NCI-H460 (cell line): ENCODE results near the gene AP3D1. TPM values are rescaled to one million over a fixed set of nuclear protein-coding genes. Genes with fewer than 3 reads are reported as not detected.
"Not testable (repeated sequence)": the region's sequence is repeated elsewhere in the genome, so short reads cannot be mapped to it uniquely, and the experiment has no call there.

ENCODE experiments used
- DNase-seq: peaks from one replicate; pipeline ENCODE4 v3.0.0-alpha.2; 2016; ENCODE audit warnings: low read depth; ENCODE audit errors: extremely low read depth
- polyA plus RNA-seq: library from polyadenylated mRNA; depleted of rRNA; stranded (reverse); fragments of >200 nt; gene quantifications from 2 replicates; pipeline ENCODE4 v1.2.3, GENCODE V29; 2014; cell fraction: nucleus; rRNA removed
- total RNA-seq: library from RNA; depleted of rRNA; stranded (reverse); fragments of >200 nt; shearing (Covaris generic); gene quantifications from 2 replicates; pipeline ENCODE4 v1.2.3, GENCODE V29; 2014; rRNA removed

Gene AP3D1
- total RNA-seq, result 67.6 and 83.8 TPM in 2 replicates
- polyA plus RNA-seq, result 72.6 and 92.1 TPM in 2 replicates

DNA sequence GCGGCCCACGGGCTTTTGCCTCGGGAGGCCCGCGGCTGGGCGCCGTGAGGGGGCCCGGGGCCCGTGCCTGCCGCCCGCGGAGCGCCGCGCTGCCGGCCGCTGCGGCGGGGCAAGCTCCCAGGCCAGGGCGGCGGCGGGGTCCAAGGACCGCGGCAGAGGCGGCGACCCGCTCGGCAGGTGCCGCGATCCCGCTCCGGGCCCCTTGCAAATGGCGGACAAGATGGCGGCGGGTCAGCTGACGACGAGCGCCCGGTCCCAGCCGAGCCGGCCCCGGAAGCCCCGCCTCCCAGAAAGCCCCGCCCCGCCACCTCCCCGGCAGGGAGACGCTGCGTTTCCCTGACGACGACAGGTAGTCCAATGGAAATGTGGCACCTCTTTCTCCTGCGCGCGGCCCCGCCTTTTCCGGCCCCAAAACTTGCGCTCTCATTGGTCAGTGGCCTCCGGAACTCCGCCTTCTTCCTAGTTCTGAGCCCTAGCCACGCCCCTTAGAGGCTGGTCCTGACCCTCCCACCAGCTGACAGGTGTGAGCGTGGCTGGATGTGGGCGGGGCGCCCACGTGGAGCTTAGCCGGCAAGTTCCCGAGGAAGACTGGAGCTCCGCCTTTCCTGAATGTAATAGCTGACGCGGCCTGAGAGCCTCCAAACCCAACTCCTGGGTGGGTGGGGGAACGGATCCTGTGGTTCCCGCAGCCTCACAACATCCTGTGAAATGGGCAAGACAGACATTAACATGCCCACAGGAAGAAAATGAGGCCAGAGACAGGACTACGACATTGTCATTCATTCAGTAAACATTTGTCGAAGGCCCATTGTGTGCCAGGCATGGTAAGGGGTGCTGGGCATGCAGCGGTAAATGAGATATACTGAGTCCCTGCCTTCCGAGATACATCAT, at the start of gene AP3D1:
AP3D1 (minus strand) TSS at position 228 of the 891 bp plus-strand sequence. CDS start 232 bp downstream, outside the sequence.
- peak; percentile 99 for DNase-seq

GRCh38 chr19:2200624-2201294, 49.4 kb upstream of the AP3D1 start:
- not testable (repeated sequence) for DNase-seq

- no peak for DNase-seq
Observed at GRCh38 chr19:2199861-2200623, 48.7 kb upstream of the AP3D1 start.

DNA sequence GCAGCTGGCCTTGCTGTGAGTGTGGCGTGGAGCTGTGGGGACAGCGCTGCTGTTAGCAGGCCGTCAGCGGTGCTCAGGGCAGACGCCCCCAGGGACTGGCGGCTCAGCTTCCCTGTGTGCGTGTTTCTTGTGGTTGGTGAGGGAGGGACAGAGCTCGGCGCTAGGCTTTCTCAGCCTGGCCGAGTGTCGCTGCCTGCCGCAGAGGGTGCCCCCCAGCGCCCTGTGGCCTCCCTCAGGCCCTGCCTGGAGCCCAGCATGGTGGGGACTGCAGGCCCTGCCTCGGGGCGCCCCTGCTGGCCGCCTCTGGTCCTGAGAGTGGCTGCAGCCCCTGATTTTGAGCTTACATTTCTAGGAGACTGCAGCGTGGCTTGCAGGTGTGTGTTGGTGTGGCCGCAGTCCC, 47.8 kb upstream of the AP3D1 start:
- no peak for DNase-seq

DNA sequence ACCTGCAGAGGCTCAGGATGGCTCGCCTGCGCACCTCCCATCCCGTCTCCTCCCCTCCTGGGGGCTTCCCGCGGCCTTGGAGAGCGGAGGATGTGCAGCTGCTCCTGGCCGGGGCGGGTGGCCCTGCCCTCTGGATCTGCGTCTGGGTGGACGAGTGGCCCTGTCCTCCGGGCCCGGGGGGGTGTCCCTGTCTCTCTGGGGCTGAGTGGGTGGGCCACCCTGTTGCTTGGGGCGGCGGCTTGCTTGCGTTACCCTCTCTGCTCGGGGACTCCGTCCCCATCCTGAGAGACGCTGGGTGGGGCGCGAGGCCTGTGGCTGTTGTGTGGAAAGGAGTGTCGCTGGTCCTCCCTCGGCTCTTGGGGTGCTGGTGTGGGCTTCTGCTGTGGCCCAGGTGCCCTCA, 47.0 kb upstream of the AP3D1 start:
- no peak for DNase-seq

DNA sequence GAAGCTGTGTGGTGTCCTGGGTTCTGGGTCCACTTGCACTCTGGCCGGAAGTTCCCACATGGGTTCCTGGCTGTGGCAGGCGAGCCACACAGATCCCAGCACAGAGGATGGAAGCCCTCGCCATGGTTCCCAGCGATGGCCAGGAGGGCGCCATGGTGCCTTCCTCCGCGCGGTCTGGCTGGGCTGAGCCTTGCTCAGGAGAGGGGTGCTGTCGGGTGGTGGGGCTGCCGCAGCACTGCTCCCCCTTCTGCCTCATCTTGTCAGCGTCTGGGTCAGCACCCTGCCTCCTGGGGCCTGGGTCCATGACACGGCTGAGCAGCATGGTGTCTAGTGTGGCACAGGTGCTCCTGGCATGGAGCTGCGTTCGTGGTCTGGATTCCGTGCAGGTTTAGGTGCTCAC, 45.9 kb upstream of the AP3D1 start:
- DNase-seq, result no peak

DNA sequence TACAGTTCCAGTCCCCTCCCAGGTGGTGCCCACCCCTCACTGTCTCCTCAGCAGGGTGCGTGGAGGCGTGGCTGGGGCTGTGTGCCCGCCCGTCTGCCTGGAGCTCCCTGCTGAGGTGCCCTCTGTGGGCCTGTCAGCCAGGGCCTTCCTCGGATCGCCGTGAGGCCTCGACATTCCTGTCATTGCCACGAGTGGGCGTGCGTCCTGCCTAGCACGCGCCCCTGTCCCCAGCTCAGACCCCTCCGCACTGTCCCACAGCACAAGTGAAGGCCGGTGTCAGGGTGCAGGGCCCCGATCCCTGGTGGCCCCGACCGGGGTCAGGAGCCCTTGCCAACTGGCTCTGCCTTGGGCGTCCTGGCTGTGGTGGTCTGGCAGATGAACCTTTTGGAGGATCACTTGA, 44.5 kb upstream of the AP3D1 start:
- no peak for DNase-seq

- no peak for DNase-seq
Observed at GRCh38 chr19:2195361-2195760, 44.0 kb upstream of the AP3D1 start.

DNA sequence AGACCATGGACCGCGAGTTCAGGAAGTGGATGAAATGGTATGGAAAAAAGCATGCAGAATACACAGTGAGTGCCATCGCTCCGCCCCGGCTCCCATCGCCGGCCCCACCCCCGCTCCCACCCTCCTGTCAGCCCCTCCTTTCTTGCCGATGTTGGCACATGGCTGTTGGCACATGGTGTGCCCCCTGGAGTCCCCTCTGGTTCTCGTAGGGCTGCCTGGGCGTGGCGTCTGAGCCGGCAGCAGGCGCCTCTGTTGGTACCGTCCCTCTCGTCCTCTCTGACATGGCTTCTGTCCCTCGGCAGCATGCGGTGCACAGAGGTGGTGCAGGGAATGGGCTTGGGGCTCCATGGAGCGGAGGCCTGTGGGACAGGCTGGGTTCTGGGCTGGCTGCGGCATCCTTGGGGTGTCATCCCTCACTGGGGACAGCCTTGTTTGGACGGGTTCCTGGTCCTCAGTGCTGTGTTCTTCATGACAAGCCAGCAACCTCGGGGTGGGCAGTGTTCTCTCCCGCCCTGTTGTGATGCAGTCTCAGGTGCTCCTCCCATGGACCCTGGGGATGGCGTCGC, 43.2 kb upstream of the AP3D1 start:
- DNase-seq, result no peak

DNA sequence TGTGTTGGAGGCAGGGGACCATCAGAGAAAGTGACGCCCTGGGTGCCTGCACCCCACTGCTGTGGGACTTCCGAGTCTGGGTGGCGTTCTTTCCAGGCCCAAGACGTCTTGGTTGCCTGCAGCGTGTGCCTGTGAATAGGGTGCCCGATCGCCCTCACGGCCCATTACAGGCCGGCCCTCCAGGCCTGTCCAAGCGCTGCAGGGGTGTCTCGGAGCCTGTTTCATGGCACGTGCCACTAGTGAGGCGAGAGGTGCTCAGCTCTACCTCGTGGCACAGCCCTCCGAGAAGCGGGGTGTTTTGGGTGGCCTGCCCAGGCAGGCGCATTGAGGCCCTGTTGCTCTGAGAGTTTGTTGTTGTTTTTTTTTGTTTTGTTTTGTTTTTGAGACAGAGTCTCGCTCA, 42.4 kb upstream of the AP3D1 start:
- no peak for DNase-seq

- DNase-seq, result no peak
Observed at GRCh38 chr19:2192862-2193261, 41.5 kb upstream of the AP3D1 start.

GRCh38 chr19:2191456-2192310, 40.3 kb upstream of the AP3D1 start:
- no peak for DNase-seq

GRCh38 chr19:2190848-2191455, 39.6 kb upstream of the AP3D1 start:
- DNase-seq, result no peak

DNA sequence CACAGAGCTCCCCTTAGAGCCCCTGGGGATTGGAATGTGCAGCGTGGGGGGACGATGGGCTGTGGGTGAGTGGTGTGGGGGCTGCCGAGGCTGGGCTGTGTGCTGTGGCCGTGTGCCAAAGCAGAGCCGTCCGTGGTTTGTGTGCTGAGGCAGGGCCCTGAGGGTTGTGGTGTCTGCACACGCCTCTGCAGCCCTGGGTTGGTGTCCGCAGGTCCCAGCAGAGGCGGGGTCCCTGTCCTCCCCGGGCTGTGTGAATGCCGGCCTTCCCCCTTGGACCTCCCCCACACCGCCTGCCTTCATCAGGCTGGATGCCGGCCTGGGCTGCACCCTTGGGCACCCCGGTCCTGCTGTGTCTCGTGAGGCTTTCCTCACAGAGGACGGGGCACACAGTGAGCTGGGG, 38.5 kb upstream of the AP3D1 start:
- no peak for DNase-seq

GRCh38 chr19:2188708-2189385, 37.5 kb upstream of the AP3D1 start:
- DNase-seq, result no peak

GRCh38 chr19:2187159-2187558, 35.8 kb upstream of the AP3D1 start:
- DNase-seq, result no peak

GRCh38 chr19:2186071-2186846, 34.9 kb upstream of the AP3D1 start:
- no peak for DNase-seq

- no peak for DNase-seq
Observed at GRCh38 chr19:2185734-2186070, 34.3 kb upstream of the AP3D1 start.
